Heart right ventricle (tissue), 16 donors: ENCODE data around the gene ATP2A3. TPM values are rescaled to one million over a fixed set of nuclear protein-coding genes. Genes with fewer than 3 reads are reported as not detected.

Source experiments
- ATAC-seq, 8 donors: fragments of 200-7000 bp; cut with Tn5 transposase; one replicate each; pipeline ENCODE4 v1.9.1; 2020; ENCODE audit warnings: mild to moderate bottlenecking in 8 of 8, moderate library complexity in 8 of 8, moderate number of reproducible peaks in 1 of 8
- DNase-seq, 2 donors: peaks; one replicate each; pipeline ENCODE4 v3.0.0-alpha.2; 2020
- H3K27ac ChIP-seq, 10 donors: fragments of 200-600 bp; sonication (generic) in 2 of 10; one replicate each; pipeline versions ENCODE4 v1.5.0 to v1.8.0; 2020 to 2022; ENCODE audit warnings: mild to moderate bottlenecking in 3 of 10
- H3K27me3 ChIP-seq, 7 donors: fragments of 200-600 bp; one replicate each; pipeline ENCODE4 v1.8.0; 2021 to 2022; ENCODE audit warnings: mild to moderate bottlenecking in 2 of 7
- H3K36me3 ChIP-seq, 9 donors: fragments of 200-600 bp; sonication (generic) in 1 of 9; one replicate each; pipeline versions ENCODE4 v1.5.0 to v1.8.0; 2020 to 2022; ENCODE audit warnings: mild to moderate bottlenecking in 2 of 9
- H3K4me1 ChIP-seq, 9 donors: fragments of 200-600 bp; sonication (generic) in 1 of 9; one replicate each; pipeline versions ENCODE4 v1.5.0 to v1.8.0; 2020 to 2022; ENCODE audit warnings: mild to moderate bottlenecking in 4 of 9
- H3K4me3 ChIP-seq, 10 donors: fragments of 200-600 bp; sonication (generic) in 2 of 10; one replicate each; pipeline versions ENCODE4 v1.5.0 to v1.8.0; 2020 to 2022; ENCODE audit warnings: mild to moderate bottlenecking in 7 of 10, moderate library complexity in 2 of 10
- H3K9me3 ChIP-seq, 11 donors: fragments of 200-600 bp in 10 of 11; sonication (generic) in 2 of 11; one replicate each; pipeline versions ENCODE4 v1.5.0 to v1.8.0; 2013 to 2022; ENCODE audit warnings: mild to moderate bottlenecking in 2 of 11, control low read depth in 1 of 11, moderate library complexity in 1 of 11
- WGBS, 2 donors: extraction: QIAGEN DNeasy Blood & Tissue Kit; methylation state at CpG; one replicate each; pipeline ENCODE4 v1.1.7; 2013; ENCODE audit warnings: inconsistent platforms in 1 of 2; 5-methylcytosine and 5-hydroxymethylcytosine counted together
- intact Hi-C, 10 donors: fragments of 100-400 bp; cut with DNase I; formaldehyde crosslinking; loops; one replicate each; pipeline versions ENCODE4 v1.11.1 to v1.14.2; 2022
- polyA plus RNA-seq, 2 donors: library from polyadenylated mRNA; stranded (reverse); fragments of 200-250 nt; gene quantifications; one replicate each; pipeline ENCODE4 v1.2.3, GENCODE V29; 2013
- total RNA-seq, 10 donors: library from RNA; stranded (reverse); fragmentation: NEBNext Ultra II Directional in 3 of 10; extraction: Animal tissue kit (Norgen Biotek cat#: 25700) in 3 of 10; gene quantifications; one replicate each; pipeline versions ENCODE4 v1.2.1 to v1.2.4, GENCODE V29; 2021 to 2023
- TF ChIP-seq, protein P1 (sequence below), 9 donors: fragments of 200-600 bp; sonication (generic) in 2 of 9; IDR thresholded peaks; one replicate each; pipeline versions ENCODE4 v1.5.0 to v1.8.0; 2021 to 2022; ENCODE audit warnings: antibody characterized with exemption in 9 of 9, mild to moderate bottlenecking in 5 of 9, moderate library complexity in 1 of 9
- donor health status: Arrhythmogenic right ventricular cardiomyopathy.
- donor health status: ischemic (EF 13 %, LVEDD 7.1; RV severe dilation, severe dysfunction).
- donor health status: healthy with polysubstance abuse.
- donor health status: DM: no; HTN: yes; CAD: no.
- donor health status: DM: no; HTN: no; CAD: no.
- donor health status: ischemic (EF 25% LVEDD 6.9; RV normal size, moderate dysfunction).
- donor health status: ischemic (EF 25% LVEDD 5.7; RV mildly dilated, moderate dysfunction).
- donor health status: healthy.
- donor health status: DM: yes; HTN: yes; CAD: no.
- donor health status: Ischemic cardiomyopathy.
- donor health status: ischemic (EF 35%, LVEDD 5.7; RV mildly dilated, moderate dysfunction).
- donor health status: nonischemic (EF 11% LVEDD 7.7; RV severe dilation, severe dysfunction).
- donor health status: DM: yes; HTN: yes; CAD: no.
- donor health status: PGD.
- donor health status: ischemic (EF 29% LVEDD 5.4; RV normal size, mild dysfunction).
- donor health status: nonischemic (EF 23%, LVEDD 6.1; RV moderate dilation, normal function).

The ATP2A3 gene
- total and polyA plus RNA-seq, 12 donors = 4.3 to 11.0 (median 7.3) TPM

DNA sequence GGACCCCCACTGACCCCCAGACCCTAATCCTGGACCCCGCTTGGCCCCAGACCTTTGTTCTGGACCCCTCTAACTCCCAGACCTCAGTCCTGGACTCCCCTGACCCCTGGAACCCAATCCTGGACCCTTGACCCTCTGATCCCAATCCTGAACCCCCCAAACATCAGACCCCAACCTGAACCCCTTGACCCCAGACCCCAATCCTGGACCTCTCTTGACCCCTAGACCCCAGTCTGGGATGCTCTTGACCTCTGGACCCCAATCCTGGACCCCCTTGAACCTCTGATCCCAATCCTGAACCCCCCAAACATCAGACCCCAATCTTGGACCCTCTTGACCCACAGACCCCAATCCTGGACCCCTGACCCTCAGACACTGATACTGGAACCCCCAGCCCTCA, 34.5 kb downstream of the ATP2A3 start:
- TF ChIP-seq, protein P1, sequence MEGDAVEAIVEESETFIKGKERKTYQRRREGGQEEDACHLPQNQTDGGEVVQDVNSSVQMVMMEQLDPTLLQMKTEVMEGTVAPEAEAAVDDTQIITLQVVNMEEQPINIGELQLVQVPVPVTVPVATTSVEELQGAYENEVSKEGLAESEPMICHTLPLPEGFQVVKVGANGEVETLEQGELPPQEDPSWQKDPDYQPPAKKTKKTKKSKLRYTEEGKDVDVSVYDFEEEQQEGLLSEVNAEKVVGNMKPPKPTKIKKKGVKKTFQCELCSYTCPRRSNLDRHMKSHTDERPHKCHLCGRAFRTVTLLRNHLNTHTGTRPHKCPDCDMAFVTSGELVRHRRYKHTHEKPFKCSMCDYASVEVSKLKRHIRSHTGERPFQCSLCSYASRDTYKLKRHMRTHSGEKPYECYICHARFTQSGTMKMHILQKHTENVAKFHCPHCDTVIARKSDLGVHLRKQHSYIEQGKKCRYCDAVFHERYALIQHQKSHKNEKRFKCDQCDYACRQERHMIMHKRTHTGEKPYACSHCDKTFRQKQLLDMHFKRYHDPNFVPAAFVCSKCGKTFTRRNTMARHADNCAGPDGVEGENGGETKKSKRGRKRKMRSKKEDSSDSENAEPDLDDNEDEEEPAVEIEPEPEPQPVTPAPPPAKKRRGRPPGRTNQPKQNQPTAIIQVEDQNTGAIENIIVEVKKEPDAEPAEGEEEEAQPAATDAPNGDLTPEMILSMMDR (IDR thresholded peaks at IDR 0.05) = no peak

DNA sequence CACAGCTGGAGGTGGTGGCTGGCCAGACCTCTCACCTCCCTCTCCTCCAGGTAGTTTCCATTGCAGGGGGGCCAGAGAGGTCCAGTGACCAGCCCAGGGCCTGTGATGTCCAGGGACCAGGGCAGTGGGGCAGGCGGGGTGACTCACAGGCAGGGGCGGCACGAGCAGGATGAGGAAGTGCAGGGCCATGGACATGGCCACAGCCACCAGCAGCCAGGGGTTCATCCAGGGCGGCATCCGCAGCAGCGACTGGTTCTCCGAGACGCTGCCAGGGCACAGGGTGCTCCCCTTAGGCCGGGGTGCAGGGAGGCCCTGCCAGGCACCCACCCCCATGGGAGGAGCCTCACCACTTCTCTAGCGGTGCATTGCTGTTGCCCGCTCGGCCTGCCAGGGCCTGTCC, 35.1 kb downstream of the ATP2A3 start:
- no peak for DNase-seq
- Histone ChIP-seq H3K27me3 (no peaks in the 10 kb centered on the region), H3K4me3 (no peak overlapping the region), H3K9me3 (no peaks in the 10 kb centered on the region), H3K27ac (no peak overlapping the region), H3K36me3 (peaks cover 0 to 42% (median 0%) of the 10 kb centered on the region in 9 donors), H3K4me1 (peaks cover 0 to 20% (median 7%) of the 10 kb centered on the region in 9 donors)
- no peak for ATAC-seq
- TF ChIP-seq, protein P1 (IDR thresholded peaks at IDR 0.05) = no peak
- 95 to 96% methylated on average over 12 of the region's 12 CpGs for WGBS, 2 donors
- intact Hi-C loops = no loop called here

More for the DNA sequence above, 34.5 kb downstream of the ATP2A3 start:
- H3K4me3 ChIP-seq = no peak overlapping the region
- peaks cover 0 to 46% (median 0%) of the 10 kb centered on the region in 9 donors for H3K36me3 ChIP-seq
- 93 to 95% methylated on average over 1 of the region's 1 CpG for WGBS, 2 donors
- ATAC-seq = no peak
- DNase-seq = no peak
- intact Hi-C loops = loop anchor here in 1 of 10 donors (10.0 kb wide), 1 partner anchor 145 kb away; no protein-coding TSS in a partner anchor
- no peaks in the 10 kb centered on the region for H3K9me3 ChIP-seq
- peaks cover 0 to 17% (median 7%) of the 10 kb centered on the region in 9 donors for H3K4me1 ChIP-seq
- no peak overlapping the region for H3K27ac ChIP-seq
- H3K27me3 ChIP-seq = no peaks in the 10 kb centered on the region

DNA sequence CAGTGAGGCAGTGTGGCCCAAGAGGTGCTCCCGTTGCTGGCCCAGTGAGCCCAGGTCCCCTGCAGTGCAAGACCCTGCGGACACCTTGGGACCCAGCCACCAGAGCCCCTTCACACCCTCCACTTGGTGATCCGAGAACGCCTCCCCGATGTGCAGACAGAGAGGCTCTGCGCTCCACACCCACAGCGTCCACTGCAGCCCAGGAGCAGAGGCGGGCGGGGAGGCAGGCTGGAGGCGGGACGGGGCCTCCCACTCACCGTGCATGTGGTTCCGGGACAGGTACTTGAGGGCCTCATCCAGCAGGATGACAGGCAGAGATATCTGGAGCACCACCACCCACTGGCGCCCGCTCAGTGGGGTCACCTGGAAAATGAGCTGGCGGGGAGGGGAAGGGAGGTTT, 35.8 kb downstream of the ATP2A3 start:
- DNase-seq = no peak
- Histone ChIP-seq H3K27me3 (no peaks in the 10 kb centered on the region), H3K4me3 (no peak overlapping the region), H3K9me3 (no peaks in the 10 kb centered on the region), H3K36me3 (peaks cover 0 to 38% (median 0%) of the 10 kb centered on the region in 9 donors), H3K4me1 (peaks cover 0 to 20% (median 7%) of the 10 kb centered on the region in 9 donors), H3K27ac (no peak overlapping the region)
- 92 to 96% methylated on average over 16 of the region's 16 CpGs for WGBS, 2 donors
- intact Hi-C loops = no loop called here
- TF ChIP-seq, protein P1 (IDR thresholded peaks at IDR 0.05) = no peak
- ATAC-seq = no peak

DNA sequence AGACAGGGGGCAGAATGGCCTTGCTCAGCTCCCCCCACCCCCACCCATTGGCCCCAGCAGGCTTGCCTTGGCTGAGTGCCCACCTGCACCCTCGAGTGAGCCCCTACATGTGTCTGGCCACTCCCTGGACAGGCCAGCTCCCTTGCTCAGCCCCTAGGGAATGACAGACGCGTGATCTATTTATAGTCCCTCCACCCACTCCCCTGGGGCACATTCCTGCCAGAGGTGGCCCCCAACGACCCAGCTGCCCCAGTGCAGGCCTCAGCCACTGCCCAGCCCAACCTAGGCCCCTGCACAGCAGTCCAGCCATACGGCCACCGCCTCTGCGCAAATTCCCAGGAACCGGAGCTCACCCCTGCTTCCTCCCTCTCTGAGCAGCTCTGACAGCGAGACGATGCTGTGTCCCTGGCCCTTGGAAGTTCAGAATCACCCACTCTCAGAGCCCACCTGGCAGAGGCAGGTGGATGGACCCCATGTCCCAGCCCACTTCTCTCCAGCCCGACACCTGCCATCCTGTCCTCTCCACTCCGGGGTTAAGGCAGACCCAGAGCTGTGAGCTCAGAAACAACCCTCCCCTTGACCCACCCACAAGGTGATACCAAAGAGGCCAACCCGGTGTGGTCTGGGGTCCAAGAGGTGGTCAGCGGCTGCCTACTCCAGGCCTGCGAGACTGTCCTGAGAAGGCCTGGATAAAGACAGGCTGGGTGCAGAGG, 36.5 kb downstream of the ATP2A3 start:
- Histone ChIP-seq H3K9me3 (no peaks in the 10 kb centered on the region), H3K4me1 (peaks cover 0 to 20% (median 7%) of the 10 kb centered on the region in 9 donors), H3K4me3 (no peak overlapping the region), H3K36me3 (peaks cover 0 to 36% (median 0%) of the 10 kb centered on the region in 9 donors), H3K27me3 (no peaks in the 10 kb centered on the region), H3K27ac (no peak overlapping the region)
- DNase-seq (no peak), ATAC-seq (peak in 7 of 8 donors; percentile 42 to 84 (median 45))
- intact Hi-C loops = no loop called here
- TF ChIP-seq, protein P1 (IDR thresholded peaks at IDR 0.05) = no peak
- 62 to 66% methylated on average over 15 of the region's 15 CpGs for WGBS, 2 donors
